IPS DF 4.7 (cell line): ENCODE measurements around the gene SSTR5.
"Not testable (repeated sequence)": the region's sequence is repeated elsewhere in the genome, so short reads cannot be mapped to it uniquely, and the experiment has no call there.

Experiments
- DNase-seq: peaks from one replicate; pipeline ENCODE4 v3.0.0-alpha.2; 2013; ENCODE audit warnings: low spot score; ENCODE audit errors: extremely low read depth

The SSTR5 gene

GRCh38 chr16:1090620-1091587, 18.4 kb downstream of the SSTR5 start:
- no peak for DNase-seq

GRCh38 chr16:1091992-1092552, 19.5 kb downstream of the SSTR5 start:
- DNase-seq = no peak

- not testable (repeated sequence) for DNase-seq
Measured at GRCh38 chr16:1092685-1093283, 20.2 kb downstream of the SSTR5 start.

GRCh38 chr16:1093284-1094123, 21.0 kb downstream of the SSTR5 start:
- DNase-seq = no peak

- no peak for DNase-seq
Measured at GRCh38 chr16:1094124-1094479, 21.6 kb downstream of the SSTR5 start.

GRCh38 chr16:1094601-1095449, 22.3 kb downstream of the SSTR5 start:
- no peak for DNase-seq

GRCh38 chr16:1095450-1096168, 23.1 kb downstream of the SSTR5 start:
- DNase-seq = no peak

GRCh38 chr16:1096169-1097082, 23.9 kb downstream of the SSTR5 start, which contains the start of gene C1QTNF8:
Gene C1QTNF8, minus strand, starts transcription at chr16:1096244. Its CDS starts 1,322 bp downstream, at chr16:1094922.
- no peak for DNase-seq

GRCh38 chr16:1097156-1097555, 24.6 kb downstream of the SSTR5 start:
- DNase-seq = no peak

- no peak for DNase-seq
Measured at GRCh38 chr16:1097800-1098199, 25.3 kb downstream of the SSTR5 start.

GRCh38 chr16:1098266-1098991, 25.9 kb downstream of the SSTR5 start:
- no peak for DNase-seq

- DNase-seq = no peak
Measured at GRCh38 chr16:1099189-1100083, 26.9 kb downstream of the SSTR5 start.

GRCh38 chr16:1100084-1100800, 27.7 kb downstream of the SSTR5 start:
- DNase-seq = no peak

- no peak for DNase-seq
Measured at GRCh38 chr16:1101133-1101532, 28.6 kb downstream of the SSTR5 start.

- DNase-seq = no peak
Measured at GRCh38 chr16:1101573-1102332, 29.2 kb downstream of the SSTR5 start.

- DNase-seq = no peak
Measured at GRCh38 chr16:1102333-1102700, 29.8 kb downstream of the SSTR5 start.
